WERI-Rb-1 (cell line): ENCODE results near the gene SVIL.
"Not testable (repeated sequence)": the region's sequence is repeated elsewhere in the genome, so short reads cannot be mapped to it uniquely, and the experiment has no call there.

Experiments
- DNase-seq: peaks from one replicate; pipeline ENCODE4 v3.0.0-alpha.2; 2020
- H3K27ac ChIP-seq: fragments of 250-450 bp; sonication (Bioruptor Pico); 2 replicates; pipeline ENCODE4 v1.5.1; 2020; ENCODE audit warnings: mild to moderate bottlenecking, moderate library complexity
- H3K27me3 ChIP-seq: fragments of 250-450 bp; sonication (Bioruptor Pico); 2 replicates; pipeline ENCODE4 v1.5.1; 2021; ENCODE audit warnings: mild to moderate bottlenecking, low read depth, moderate library complexity; ENCODE audit not compliant: insufficient read depth, severe bottlenecking
- H3K36me3 ChIP-seq: fragments of 250-450 bp; sonication (Bioruptor Pico); 2 replicates; pipeline ENCODE4 v1.5.1; 2020; ENCODE audit warnings: mild to moderate bottlenecking, moderate library complexity
- H3K4me3 ChIP-seq: 2 replicates; pipeline ENCODE4 v1.5.1; 2011; ENCODE audit warnings: low read depth, mild to moderate bottlenecking, control low read depth, low read length
- H3K9me3 ChIP-seq: fragments of 250-450 bp; sonication (Bioruptor Pico); 2 replicates; pipeline ENCODE4 v1.5.1; 2021; ENCODE audit warnings: mild to moderate bottlenecking, moderate library complexity; ENCODE audit not compliant: severe bottlenecking
- TF ChIP-seq, protein P1 (sequence below): IDR thresholded peaks from 2 replicates; pipeline ENCODE4 v1.5.1; 2011; ENCODE audit warnings: low read depth, mild to moderate bottlenecking, control low read depth, inconsistent platforms, low read length

Gene SVIL

GRCh38 chr10:29470843-29471543 lies 163.8 kb downstream of the SVIL start:
- H3K27me3 ChIP-seq: no peaks in the 10 kb centered on the region
- TF ChIP-seq, protein P1, sequence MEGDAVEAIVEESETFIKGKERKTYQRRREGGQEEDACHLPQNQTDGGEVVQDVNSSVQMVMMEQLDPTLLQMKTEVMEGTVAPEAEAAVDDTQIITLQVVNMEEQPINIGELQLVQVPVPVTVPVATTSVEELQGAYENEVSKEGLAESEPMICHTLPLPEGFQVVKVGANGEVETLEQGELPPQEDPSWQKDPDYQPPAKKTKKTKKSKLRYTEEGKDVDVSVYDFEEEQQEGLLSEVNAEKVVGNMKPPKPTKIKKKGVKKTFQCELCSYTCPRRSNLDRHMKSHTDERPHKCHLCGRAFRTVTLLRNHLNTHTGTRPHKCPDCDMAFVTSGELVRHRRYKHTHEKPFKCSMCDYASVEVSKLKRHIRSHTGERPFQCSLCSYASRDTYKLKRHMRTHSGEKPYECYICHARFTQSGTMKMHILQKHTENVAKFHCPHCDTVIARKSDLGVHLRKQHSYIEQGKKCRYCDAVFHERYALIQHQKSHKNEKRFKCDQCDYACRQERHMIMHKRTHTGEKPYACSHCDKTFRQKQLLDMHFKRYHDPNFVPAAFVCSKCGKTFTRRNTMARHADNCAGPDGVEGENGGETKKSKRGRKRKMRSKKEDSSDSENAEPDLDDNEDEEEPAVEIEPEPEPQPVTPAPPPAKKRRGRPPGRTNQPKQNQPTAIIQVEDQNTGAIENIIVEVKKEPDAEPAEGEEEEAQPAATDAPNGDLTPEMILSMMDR: no peak
- no peaks in the 10 kb centered on the region for H3K9me3 ChIP-seq
- no peak for DNase-seq
- no peak overlapping the region for H3K4me3 ChIP-seq
- H3K27ac ChIP-seq: no peak overlapping the region
- no peaks in the 10 kb centered on the region for H3K36me3 ChIP-seq

DNA sequence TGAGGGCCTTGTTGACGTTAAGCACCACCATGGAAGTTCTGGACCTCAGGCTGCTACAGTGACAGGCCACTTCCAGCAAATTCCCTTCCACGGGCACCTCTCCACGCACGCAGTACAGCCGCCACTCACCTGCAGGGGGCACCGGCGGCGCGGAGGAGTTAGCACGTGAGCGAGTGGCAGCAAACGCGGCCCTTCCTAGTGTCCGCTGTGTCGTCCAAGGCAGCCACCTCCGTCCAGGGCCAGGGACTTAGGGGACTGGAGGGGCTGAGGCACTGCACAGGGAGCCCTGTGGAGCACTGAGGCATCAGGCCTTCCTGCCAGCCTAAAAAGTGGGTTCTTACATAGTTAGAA lies 164.4 kb downstream of the SVIL start:
- H3K9me3 ChIP-seq: no peaks in the 10 kb centered on the region
- no peaks in the 10 kb centered on the region for H3K36me3 ChIP-seq
- TF ChIP-seq, protein P1: peak; percentile 74
- no peak overlapping the region for H3K27ac ChIP-seq
- peak; percentile 63 for DNase-seq
- H3K27me3 ChIP-seq: no peaks in the 10 kb centered on the region
- no peak overlapping the region for H3K4me3 ChIP-seq

GRCh38 chr10:29469481-29470354 lies 165.1 kb downstream of the SVIL start:
- Histone ChIP-seq H3K27me3 (no peaks in the 10 kb centered on the region), H3K36me3 (no peaks in the 10 kb centered on the region), H3K9me3 (no peaks in the 10 kb centered on the region), H3K4me3 (no peak overlapping the region), H3K27ac (no peak overlapping the region)
- TF ChIP-seq, protein P1: no peak
- no peak for DNase-seq

- H3K9me3 ChIP-seq: no peaks in the 10 kb centered on the region
- H3K27ac ChIP-seq: no peak overlapping the region
- TF ChIP-seq, protein P1: peak; percentile 40; the same call in 1 of the 2 replicates
- no peaks in the 10 kb centered on the region for H3K27me3 ChIP-seq
- no peak for DNase-seq
- no peak overlapping the region for H3K4me3 ChIP-seq
- H3K36me3 ChIP-seq: no peaks in the 10 kb centered on the region
Observed at GRCh38 chr10:29465384-29465783, 169.4 kb downstream of the SVIL start.

DNA sequence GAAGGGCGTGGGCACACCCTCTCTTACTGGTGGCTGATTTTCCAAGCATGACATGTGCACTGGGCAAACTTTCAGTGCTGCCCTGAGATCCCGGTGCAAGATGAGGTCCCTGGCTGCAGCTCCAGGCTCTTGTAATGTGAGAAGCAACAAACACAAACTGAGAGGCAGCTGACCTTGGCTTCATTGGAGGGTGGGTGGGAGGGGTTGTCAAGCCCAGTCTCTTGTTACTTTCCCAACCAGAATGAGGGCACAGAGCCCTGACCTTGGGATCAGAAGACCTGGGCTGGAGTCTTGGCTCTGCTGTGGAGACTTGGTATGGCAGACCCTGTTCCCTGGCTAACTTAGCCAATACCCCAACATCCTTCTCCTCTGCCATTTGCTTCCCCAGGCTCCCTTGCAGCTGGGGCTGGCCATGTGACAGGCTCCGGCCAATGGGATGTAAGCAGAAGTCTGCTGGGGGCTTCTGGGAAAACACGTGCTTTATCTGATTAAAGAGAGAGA lies 170.1 kb downstream of the SVIL start:
- H3K27ac ChIP-seq, H3K36me3 ChIP-seq, H3K4me3 ChIP-seq, H3K27me3 ChIP-seq, H3K9me3 ChIP-seq, DNase-seq: not testable (repeated sequence)

DNA sequence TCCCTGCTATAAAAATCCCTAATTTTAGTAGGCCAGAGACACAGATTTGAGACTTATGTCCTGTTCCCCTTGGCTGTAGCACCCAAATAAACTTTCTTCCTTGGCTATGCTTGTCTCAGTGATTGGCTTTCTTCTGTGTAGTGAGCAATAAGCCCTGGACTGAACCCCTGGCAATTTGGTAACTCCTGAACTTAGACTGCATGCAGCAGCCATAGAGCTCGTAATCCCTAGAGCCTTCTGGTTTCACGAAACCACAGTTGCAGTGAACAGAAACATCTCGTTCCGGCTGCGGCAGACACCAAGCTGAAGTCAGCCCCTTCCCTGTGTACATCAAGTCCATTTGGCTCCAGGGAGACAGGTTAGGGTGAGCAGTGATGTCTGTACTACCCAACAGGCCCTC lies 173.7 kb downstream of the SVIL start:
- Histone ChIP-seq H3K27ac (no peak overlapping the region), H3K9me3 (no peaks in the 10 kb centered on the region), H3K27me3 (no peaks in the 10 kb centered on the region), H3K36me3 (no peaks in the 10 kb centered on the region), H3K4me3 (no peak overlapping the region)
- TF ChIP-seq, protein P1: no peak
- no peak for DNase-seq

DNA sequence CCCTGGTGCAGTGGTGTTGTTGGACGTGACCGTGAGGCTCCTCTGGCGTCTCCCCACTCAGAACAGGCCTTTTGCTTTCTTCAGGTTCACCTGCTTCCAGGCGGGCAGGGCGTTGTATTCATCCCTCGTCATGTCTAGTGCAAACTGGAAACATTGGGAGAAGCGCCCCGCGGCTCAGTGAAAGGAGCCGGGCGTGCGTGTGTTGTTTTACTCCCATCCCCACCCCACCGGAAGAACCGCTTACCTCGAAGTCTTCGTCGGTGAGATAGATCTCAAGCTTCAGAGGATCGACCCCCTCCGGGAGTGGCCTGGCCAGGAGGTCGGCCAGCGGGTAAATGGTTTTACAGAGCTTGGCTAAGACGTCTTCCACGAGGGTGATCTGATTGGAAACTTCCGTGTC lies 176.6 kb downstream of the SVIL start:
- not testable (repeated sequence) for H3K4me3 ChIP-seq, H3K36me3 ChIP-seq

More for the DNA sequence above, 176.6 kb downstream of the SVIL start:
- H3K27ac ChIP-seq, DNase-seq, H3K9me3 ChIP-seq, H3K27me3 ChIP-seq: not testable (repeated sequence)
